HG03469 (cell line): ENCODE data around the gene AP1M2.

Source experiments
- ATAC-seq: cut with Tn5 transposase; IDR thresholded peaks from one replicate; pipeline ENCODE4 v1.9.1; 2021; ENCODE audit warnings: mild to moderate bottlenecking, moderate library complexity, moderate number of reproducible peaks; ENCODE audit not compliant: unreplicated experiment

AP1M2 gene

GRCh38 chr19:10587022-10587838, at the start of gene AP1M2:
Gene AP1M2, minus strand, starts transcription at chr19:10587312. Its CDS starts 81 bp downstream, at chr19:10587231.
- no peak for ATAC-seq

- no peak for ATAC-seq
Observed at GRCh38 chr19:10636304-10636972, 49.3 kb upstream of the AP1M2 start.

DNA sequence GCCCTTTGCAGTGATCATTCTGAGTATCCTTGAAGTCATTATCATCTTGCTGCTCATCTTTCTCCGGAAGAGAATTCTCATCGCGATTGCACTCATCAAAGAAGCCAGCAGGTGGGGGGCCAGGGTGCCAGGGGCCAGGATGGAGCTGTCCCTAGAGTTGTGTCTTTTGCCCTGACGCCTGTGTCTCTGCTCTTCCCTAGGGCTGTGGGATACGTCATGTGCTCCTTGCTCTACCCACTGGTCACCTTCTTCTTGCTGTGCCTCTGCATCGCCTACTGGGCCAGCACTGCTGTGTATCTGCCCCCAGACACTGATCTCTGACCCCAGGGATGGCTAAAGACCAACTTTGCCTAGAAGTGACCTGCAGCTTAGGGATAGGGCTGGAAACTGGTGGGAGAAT, 47.9 kb upstream of the AP1M2 start:
- ATAC-seq = no peak

- no peak for ATAC-seq
Observed at GRCh38 chr19:10634430-10634829, 47.3 kb upstream of the AP1M2 start.

- ATAC-seq = no peak
Observed at GRCh38 chr19:10631874-10632273, 44.8 kb upstream of the AP1M2 start.

- no peak for ATAC-seq
Observed at GRCh38 chr19:10625762-10626138, 38.6 kb upstream of the AP1M2 start.

GRCh38 chr19:10625003-10625761, 38.1 kb upstream of the AP1M2 start, which contains the start of gene SLC44A2:
Gene SLC44A2, plus strand, starts transcription at chr19:10625553. Its CDS starts 81 bp downstream, at chr19:10625634.
- no peak for ATAC-seq

DNA sequence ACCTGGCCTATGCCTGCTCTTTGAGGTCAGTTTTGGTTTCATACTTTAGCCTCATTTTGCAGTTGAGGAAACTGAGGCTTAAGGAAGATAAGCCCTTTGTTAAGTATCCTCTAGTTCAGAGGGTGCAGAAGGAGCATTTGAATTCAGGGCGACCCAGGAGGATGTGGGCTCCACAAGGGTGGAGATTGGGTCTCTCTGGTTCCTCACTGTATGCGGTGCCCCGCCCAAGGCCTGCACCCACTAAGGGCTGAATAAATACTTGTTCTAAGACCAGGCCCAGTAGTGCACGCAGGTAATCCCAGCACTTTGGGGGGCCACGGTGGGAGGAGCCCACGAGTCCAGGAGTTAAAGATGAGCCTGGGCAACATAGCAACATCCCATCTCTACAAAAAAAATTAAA, 37.5 kb upstream of the AP1M2 start:
- no peak for ATAC-seq

DNA sequence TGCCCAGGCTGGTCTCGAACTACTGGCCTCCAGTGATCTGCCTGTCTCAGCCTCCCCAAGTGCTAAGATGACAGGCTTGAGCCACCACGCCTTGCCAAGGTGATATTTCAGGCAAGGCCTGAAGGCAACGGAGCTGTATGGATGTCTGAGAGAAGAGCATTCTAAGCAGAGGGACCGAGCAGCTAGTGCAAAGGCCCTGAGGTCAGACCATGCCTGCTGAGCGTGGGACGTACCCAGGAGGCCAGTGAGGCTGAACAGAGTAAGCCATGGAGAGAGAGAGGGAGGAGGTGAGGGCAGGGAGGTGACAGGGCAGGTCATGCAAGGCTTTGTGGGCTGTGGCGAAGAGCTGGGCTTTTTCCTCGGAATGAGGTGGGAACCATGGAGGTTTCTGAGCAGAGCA, 34.9 kb upstream of the AP1M2 start:
- no peak for ATAC-seq

DNA sequence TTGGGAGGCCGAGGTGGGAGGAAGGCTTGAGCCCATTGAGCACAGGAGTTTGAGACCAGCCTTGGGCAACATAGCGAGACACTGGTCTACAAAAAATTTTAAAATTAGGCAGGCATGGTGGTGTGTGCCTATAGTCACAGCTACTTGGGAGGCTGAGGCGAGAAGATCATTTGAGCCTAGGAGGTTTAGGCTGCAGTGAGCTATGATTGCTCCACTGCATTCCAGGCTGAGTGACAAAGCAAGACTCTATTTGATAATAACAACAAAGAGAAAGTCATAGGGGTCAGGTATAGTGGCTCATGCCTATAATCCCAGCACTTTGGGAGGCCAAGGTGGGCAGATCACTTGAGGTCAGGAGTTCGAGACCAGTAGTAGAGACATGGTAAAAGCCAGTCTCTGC, 33.7 kb upstream of the AP1M2 start:
- no peak for ATAC-seq

- no peak for ATAC-seq
Observed at GRCh38 chr19:10618846-10619245, 31.7 kb upstream of the AP1M2 start.

- no peak for ATAC-seq
Observed at GRCh38 chr19:10617409-10618121, 30.5 kb upstream of the AP1M2 start.

DNA sequence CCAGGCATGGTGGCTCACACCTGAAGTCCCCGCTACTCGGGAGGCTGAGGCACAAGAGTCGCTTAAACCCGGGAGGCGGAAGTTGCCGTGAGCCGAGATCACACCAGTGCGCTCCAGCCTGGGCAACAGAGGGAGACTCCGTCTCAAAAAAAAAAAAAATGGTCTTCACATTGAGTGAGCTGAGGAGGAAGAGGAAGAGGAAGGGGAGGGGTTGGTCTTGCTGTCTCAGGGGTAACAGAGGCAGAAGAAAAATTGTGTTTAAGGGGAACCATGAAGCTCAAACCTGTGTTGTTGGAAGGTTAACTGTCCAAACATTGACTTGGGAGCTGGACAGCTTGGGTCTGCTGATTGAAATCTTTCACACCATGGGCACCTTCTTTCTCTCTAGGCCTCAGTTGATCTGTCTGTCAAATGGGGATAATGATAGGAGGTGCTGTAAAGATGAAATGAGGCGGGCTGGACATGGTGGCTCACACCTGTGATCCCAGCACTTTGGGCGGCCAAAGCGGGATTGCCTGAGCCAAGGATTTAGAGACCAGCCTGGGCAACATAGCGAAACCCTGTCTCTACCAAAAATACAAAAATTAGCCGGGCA, 28.4 kb upstream of the AP1M2 start:
- no peak for ATAC-seq

- no peak for ATAC-seq
Observed at GRCh38 chr19:10612499-10613119, 25.5 kb upstream of the AP1M2 start.

DNA sequence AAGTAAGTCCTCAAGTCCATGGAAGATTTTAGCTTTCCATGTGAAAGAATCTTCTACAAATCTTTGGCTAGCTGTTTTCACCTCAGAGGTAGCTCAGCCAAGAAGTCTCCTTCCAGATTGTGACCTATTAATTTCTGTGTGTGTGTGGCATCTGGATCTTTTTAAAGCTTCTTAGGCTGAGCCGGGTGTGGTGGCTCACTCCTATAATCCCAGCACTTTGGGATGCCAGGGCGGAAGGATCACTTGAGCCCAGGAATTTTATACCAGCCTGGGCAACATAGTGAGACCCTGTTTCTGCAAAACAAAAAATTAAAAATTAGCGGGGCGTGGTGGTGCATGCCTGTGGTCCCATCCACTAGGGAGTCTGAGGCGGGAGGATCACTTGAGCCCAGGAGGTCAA, 24.8 kb upstream of the AP1M2 start:
- no peak for ATAC-seq

DNA sequence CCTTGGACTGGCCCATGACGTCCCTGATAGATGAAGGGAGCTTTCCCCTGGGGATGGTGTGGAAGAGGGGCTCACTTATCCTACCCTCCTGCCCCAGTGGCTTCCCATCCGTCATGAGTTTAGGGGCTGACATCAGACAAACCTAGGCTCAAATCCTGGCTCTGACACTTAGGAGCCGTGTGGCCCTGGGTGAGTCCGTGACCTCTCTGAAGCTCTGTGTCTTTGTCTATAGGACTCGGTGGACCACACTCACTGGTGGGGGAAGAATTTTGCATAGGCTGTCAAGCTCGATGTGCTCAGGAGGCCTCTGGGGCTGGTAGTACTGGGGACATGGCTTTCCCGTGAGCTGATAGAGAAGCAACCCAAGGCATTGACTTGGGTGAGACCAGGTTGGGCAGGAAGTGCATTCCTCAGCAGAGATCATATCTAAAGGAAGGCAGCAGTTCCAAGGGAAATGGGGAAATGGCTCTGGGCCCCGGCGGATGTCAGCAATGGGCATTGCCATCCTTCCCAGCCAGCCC, 17.4 kb upstream of the AP1M2 start:
- ATAC-seq = no peak

DNA sequence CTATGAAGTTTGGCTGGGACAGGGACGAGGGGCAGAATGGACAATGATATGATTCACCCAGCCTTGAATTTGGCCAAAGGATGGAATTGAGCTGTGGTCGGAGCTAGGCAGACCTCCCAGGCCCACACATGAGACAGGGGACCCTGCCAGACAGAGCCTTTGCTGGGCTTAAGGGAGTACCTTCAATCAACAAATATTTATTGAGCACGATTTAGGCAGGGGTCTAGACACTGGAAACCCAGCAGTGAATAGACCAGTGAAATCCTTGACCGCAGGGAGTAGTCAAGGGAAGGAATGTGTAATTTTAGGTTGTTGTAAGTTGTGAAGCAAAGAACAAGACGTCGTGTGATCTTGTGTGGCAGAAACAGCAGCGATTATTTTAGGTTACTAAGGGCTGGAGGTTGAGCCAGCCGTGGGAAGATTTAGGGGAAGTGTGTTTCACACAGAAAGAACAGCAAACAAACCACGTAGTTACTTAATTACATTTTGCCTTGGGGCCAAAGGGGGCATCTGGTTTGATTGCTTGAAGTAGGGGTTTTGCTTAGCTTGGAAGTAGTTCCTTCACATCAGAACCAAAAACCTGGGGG, 16.9 kb upstream of the AP1M2 start:
- ATAC-seq = no peak

- no peak for ATAC-seq
Observed at GRCh38 chr19:10603084-10603872, 16.2 kb upstream of the AP1M2 start.
